Common myeloid progenitor, CD34-positive (primary cell): Measurements from ENCODE around the gene TXNIP.
A peak's percentile ranks its signal among the peaks of the same experiment; 100 is the strongest.

ENCODE experiments used
- CTCF ChIA-PET: fragments of 350-600 bp; sonication (Branson Sonifier 250); formaldehyde crosslinking; loops from one replicate; lab custom pipeline; 2021; ENCODE audit warnings: antibody characterized with exemption; lab: Charles Lee
- POLR2A ChIA-PET: fragments of 350-600 bp; sonication (Branson Sonifier 250); formaldehyde crosslinking; loops from one replicate; lab custom pipeline; 2021; ENCODE audit warnings: antibody characterized with exemption; lab: Charles Lee
- DNase-seq, 3 donors: peaks; one replicate each; pipeline versions ENCODE4 v3.0.0 to v3.0.0-alpha.2; 2013
- H3K27ac ChIP-seq, 2 experiments: 1 replicate in 1 of 2; 2 replicates in 1 of 2; pipeline ENCODE4 v1.7.0; 2013; ENCODE audit warnings: inconsistent platforms in 2 of 2, low read length in 2 of 2, mild to moderate bottlenecking in 2 of 2, low read depth in 1 of 2, moderate library complexity in 1 of 2; ENCODE audit not compliant: severe bottlenecking in 2 of 2, insufficient read depth in 1 of 2, poor library complexity in 1 of 2
- H3K27me3 ChIP-seq, 5 experiments: replicated peaks in 2 of 5; 1 replicate in 3 of 5; 2 replicates in 2 of 5; pipeline versions ENCODE4 v1.6.1 to v1.7.0; 2013; ENCODE audit warnings: low read length in 4 of 5, mild to moderate bottlenecking in 2 of 5, moderate library complexity in 2 of 5, inconsistent platforms in 1 of 5; ENCODE audit not compliant: insufficient read depth in 5 of 5, control insufficient read depth in 4 of 5
- H3K36me3 ChIP-seq, 4 experiments: 1 replicate in 2 of 4; 2 replicates in 2 of 4; pipeline versions ENCODE4 v1.6.1 to v1.7.0; 2013; ENCODE audit warnings: low read length in 3 of 4, control low read depth in 1 of 4, mild to moderate bottlenecking in 1 of 4; ENCODE audit not compliant: control insufficient read depth in 4 of 4, insufficient read depth in 4 of 4
- H3K4me1 ChIP-seq, 4 experiments: 1 replicate in 3 of 4; 2 replicates in 1 of 4; pipeline versions ENCODE4 v1.6.1 to v1.7.1; 2013; ENCODE audit warnings: low read length in 3 of 4, mild to moderate bottlenecking in 3 of 4, control low read depth in 1 of 4, inconsistent platforms in 1 of 4, moderate library complexity in 1 of 4; ENCODE audit not compliant: control insufficient read depth in 4 of 4, insufficient read depth in 4 of 4; ENCODE audit errors: control extremely low read depth in 1 of 4
- H3K4me3 ChIP-seq, 7 experiments: 1 replicate in 4 of 7; 2 replicates in 3 of 7; pipeline versions ENCODE4 v1.5.1 to v1.7.0; 2013; ENCODE audit warnings: mild to moderate bottlenecking in 7 of 7, low read length in 6 of 7, moderate library complexity in 6 of 7, inconsistent platforms in 2 of 7, low read depth in 2 of 7, control low read depth in 1 of 7; ENCODE audit not compliant: insufficient read depth in 4 of 7, control insufficient read depth in 1 of 7; ENCODE audit errors: extremely low read depth in 1 of 7
- H3K9me3 ChIP-seq, 5 experiments: 1 replicate in 4 of 5; 2 replicates in 1 of 5; pipeline versions ENCODE4 v1.6.1 to v1.7.1; 2013; ENCODE audit warnings: low read length in 4 of 5, mild to moderate bottlenecking in 2 of 5, inconsistent platforms in 1 of 5, low read depth in 1 of 5, moderate library complexity in 1 of 5; ENCODE audit not compliant: control insufficient read depth in 4 of 5, insufficient read depth in 2 of 5; ENCODE audit errors: control extremely low read depth in 1 of 5
- WGBS: methylation state at CpG from one replicate; pipeline ENCODE4 v1.1.5; 2013; ENCODE audit not compliant: insufficient coverage; 5-methylcytosine and 5-hydroxymethylcytosine counted together

TXNIP gene

GRCh38 chr1:146021622-146022402 lies 25.4 kb upstream of the TXNIP start, which contains the start of gene HJV:
Gene HJV, minus strand, starts transcription at chr1:146021735. Its CDS starts 1,504 bp downstream, at chr1:146020231.
- DNase-seq: no peak
- H3K4me3 ChIP-seq: no peak within 1 kb of the TSS
- H3K27ac ChIP-seq: peak within 1 kb of the TSS in 1 of 2 experiments; percentile 4
- peaks cover 4 to 39% (median 26%) of the 10 kb centered on the region in 5 experiments for H3K27me3 ChIP-seq
- WGBS: no CpG with 5 or more reads among the region's 5 CpGs
- CTCF ChIA-PET: interaction anchor here (1.1 to 4.5 kb wide), 9 partner anchors 9 to 176 kb away, joined by 3 to 17 read pairs (median 4); partner anchors contain the start of genes NUDT17, PEX11B and RBM8A
- no peaks in the 10 kb centered on the region for H3K36me3 ChIP-seq
- H3K4me1 ChIP-seq: peaks cover 0 to 12% (median 10%) of the 10 kb centered on the region in 4 experiments
- H3K9me3 ChIP-seq: no peaks in the 10 kb centered on the region
- POLR2A ChIA-PET: no interaction called here

- DNase-seq: no peak
- H3K27me3 ChIP-seq: peaks cover 4 to 40% (median 26%) of the 10 kb centered on the region in 5 experiments
These were observed 24.7 kb upstream of the TXNIP start for GRCh38 chr1:146021050-146021445.

GRCh38 chr1:146020058-146021049 lies 24.0 kb upstream of the TXNIP start:
- Histone ChIP-seq H3K4me3 (peak overlapping the region in 1 of 7 experiments; percentile 32), H3K27ac (no peak overlapping the region), H3K9me3 (no peaks in the 10 kb centered on the region), H3K36me3 (no peaks in the 10 kb centered on the region), H3K4me1 (peaks cover 0 to 12% (median 10%) of the 10 kb centered on the region in 4 experiments), H3K27me3 (peaks cover 4 to 42% (median 26%) of the 10 kb centered on the region in 5 experiments)
- 75% methylated on average over 1 of the region's 4 CpGs for WGBS
- ChIA-PET CTCF (interaction anchor here (1.1 to 4.5 kb wide), 6 partner anchors 12 to 175 kb away, joined by 3 to 17 read pairs (median 4); partner anchors contain the start of genes NUDT17, PEX11B and RBM8A), POLR2A (interaction anchor here (0.7 kb wide), 1 partner anchor 179 kb away, joined by 3 read pairs; no protein-coding TSS in a partner anchor)
- DNase-seq: no peak

More at GRCh38 chr1:146021050-146021445, 24.7 kb upstream of the TXNIP start:
- Histone ChIP-seq H3K27ac (peak overlapping the region in 1 of 2 experiments; percentile 4), H3K4me1 (peaks cover 0 to 12% (median 10%) of the 10 kb centered on the region in 4 experiments), H3K9me3 (no peaks in the 10 kb centered on the region), H3K36me3 (no peaks in the 10 kb centered on the region), H3K4me3 (no peak overlapping the region)
- ChIA-PET POLR2A (no interaction called here), CTCF (interaction anchor here (1.1 to 4.5 kb wide), 10 partner anchors 8 to 176 kb away, joined by 3 to 17 read pairs (median 4); partner anchors contain the start of genes NUDT17, PEX11B and RBM8A)
- 100% methylated on average over 1 of the region's 1 CpG for WGBS

GRCh38 chr1:146019231-146020057 lies 23.1 kb upstream of the TXNIP start:
- Histone ChIP-seq H3K27ac (no peak overlapping the region), H3K9me3 (no peaks in the 10 kb centered on the region), H3K36me3 (no peaks in the 10 kb centered on the region), H3K4me1 (peaks cover 0 to 12% (median 10%) of the 10 kb centered on the region in 4 experiments), H3K27me3 (peaks cover 4 to 42% (median 26%) of the 10 kb centered on the region in 5 experiments), H3K4me3 (peak overlapping the region in 5 of 7 experiments; percentile 8 to 32 (median 23))
- WGBS: 17% methylated on average over 22 of the region's 43 CpGs
- POLR2A ChIA-PET: no interaction called here
- CTCF ChIA-PET: interaction anchor here (0.9 to 14.3 kb wide), 7 partner anchors 11 to 174 kb away, joined by 3 to 242 read pairs (median 4); partner anchors contain the start of gene NUDT17
- no peak for DNase-seq

GRCh38 chr1:146016891-146017290 lies 20.5 kb upstream of the TXNIP start:
- ChIA-PET POLR2A (no interaction called here), CTCF (interaction anchor here (0.7 to 14.3 kb wide), 9 partner anchors 8 to 171 kb away, joined by 3 to 242 read pairs (median 5); partner anchors contain the start of genes ITGA10, NUDT17 and PIAS3)
- no peak for DNase-seq
- Histone ChIP-seq H3K27ac (no peak overlapping the region), H3K9me3 (no peaks in the 10 kb centered on the region), H3K27me3 (peaks cover 4 to 42% (median 26%) of the 10 kb centered on the region in 5 experiments), H3K4me1 (peaks cover 0 to 12% (median 10%) of the 10 kb centered on the region in 4 experiments), H3K4me3 (no peak overlapping the region), H3K36me3 (no peaks in the 10 kb centered on the region)
- WGBS: 100% methylated on average over 1 of the region's 1 CpG

- CTCF ChIA-PET: interaction anchor here (0.7 to 14.3 kb wide), 7 partner anchors 8 to 167 kb away, joined by 3 to 242 read pairs (median 3); partner anchors contain the start of genes HJV and NUDT17
- no peaks in the 10 kb centered on the region for H3K36me3 ChIP-seq
- DNase-seq: no peak
These were observed 17.2 kb upstream of the TXNIP start for GRCh38 chr1:146013559-146013922.

More at GRCh38 chr1:146013559-146013922, 17.2 kb upstream of the TXNIP start:
- H3K4me1 ChIP-seq: peaks cover 0 to 5% (median 1%) of the 10 kb centered on the region in 4 experiments
- POLR2A ChIA-PET: no interaction called here
- no peak overlapping the region for H3K27ac ChIP-seq
- 100% methylated on average over 2 of the region's 6 CpGs for WGBS
- no peaks in the 10 kb centered on the region for H3K9me3 ChIP-seq
- peaks cover 0 to 17% (median 1%) of the 10 kb centered on the region in 5 experiments for H3K27me3 ChIP-seq
- H3K4me3 ChIP-seq: no peak overlapping the region
